Measurements from ENCODE around the gene ASIC4. TPM values are rescaled to one million over a fixed set of nuclear protein-coding genes. Genes with fewer than 3 reads are reported as not detected.

The ASIC4 gene
- total and polyA plus RNA-seq, 2 of the 8 experiments (the other 6 are each of a cell fraction or from before 2014, with no cell fraction given): 0.12 to 0.22 TPM

- FAIRE-seq: no peak
- peaks cover 2% of the 10 kb centered on the region; the same call in 1 of the 2 replicates for H3K79me1 ChIP-seq (ENCODE audit: low read depth, low read length)
- TF ChIP-seq YY1 (IDR thresholded peaks at IDR 0.05; ENCODE audit: low read depth, low read length) (no peak), USF2 (IDR thresholded peaks at IDR 0.05; ENCODE audit: low read length) (no peak)
These were observed 35.3 kb downstream of the ASIC4 start for GRCh38 chr2:219549619-219550018.

More at GRCh38 chr2:219549619-219550018, 35.3 kb downstream of the ASIC4 start:
- Histone ChIP-seq H3K4me1 (replicated peaks in 1 of 4; ENCODE audit: control insufficient read depth in 3 of 4, insufficient read depth in 4 of 4, low read length in 3 of 4) (peaks cover 0 to 16% (median 8%) of the 10 kb centered on the region in 4 experiments; a peak in 6 of 7 replicates), H3K9ac (replicated peaks in 1 of 4; ENCODE audit: extremely low read depth in 1 of 4, low read depth in 3 of 4, low read length in 3 of 4) (no peak overlapping the region), H4K5ac (ENCODE audit: insufficient read length, low read depth, low read length) (no peak overlapping the region), H2BK5ac (ENCODE audit: low read depth, low read length) (no peak overlapping the region), H3K56ac (replicated peaks; ENCODE audit: insufficient read length, low read depth, low read length) (no peak overlapping the region), H3K4me2 (ENCODE audit: insufficient read depth in 1 of 2, low read depth in 2 of 2, low read length in 2 of 2) (no peak overlapping the region), H3K14ac (ENCODE audit: insufficient read length) (no peak overlapping the region), H2BK120ac (replicated peaks; ENCODE audit: low read depth, low read length) (no peak overlapping the region), H3K18ac (ENCODE audit: extremely low read depth, low read length) (no peak overlapping the region), H3K23me2 (ENCODE audit: low read depth, low read length) (peaks cover 19% of the 10 kb centered on the region; the same call in 1 of the 2 replicates), H2BK12ac (ENCODE audit: low read depth, low read length) (no peak overlapping the region), H3K27ac (ENCODE audit: low read depth, low read length) (no peak overlapping the region), H3K9me3 (ENCODE audit: insufficient read depth in 2 of 2, low read depth in 1 of 2, low read length in 1 of 2) (no peaks in the 10 kb centered on the region), H3K27me3 (replicated peaks in 1 of 4; ENCODE audit: control insufficient read depth in 3 of 4, extremely low read depth in 1 of 4, insufficient read depth in 3 of 4, low read length in 3 of 4) (peaks cover 0 to 18% (median 13%) of the 10 kb centered on the region in 4 experiments; a peak in 6 of 7 replicates), H4K91ac (replicated peaks; ENCODE audit: insufficient read length, low read length) (no peak overlapping the region), H3K4me3 (ENCODE audit: extremely low read depth in 1 of 4, insufficient read depth in 2 of 4, low read depth in 3 of 4, low read length in 4 of 4) (no peak overlapping the region), H2BK15ac (ENCODE audit: low read length) (no peak overlapping the region), H4K20me1 (replicated peaks in 1 of 2; ENCODE audit: control insufficient read depth in 1 of 2, insufficient read depth in 2 of 2, low read length in 2 of 2) (peaks cover 3 to 14% of the 10 kb centered on the region in 2 experiments), H4K8ac (ENCODE audit: extremely low read depth, insufficient read depth, low read length) (no peak overlapping the region), H3K23ac (ENCODE audit: insufficient read length) (no peak overlapping the region), H2AK5ac (ENCODE audit: low read depth, low read length) (no peak overlapping the region), H2BK20ac (ENCODE audit: low read length) (no peak overlapping the region), H2AFZ (ENCODE audit: low read length) (no peak overlapping the region), H3K79me2 (ENCODE audit: control insufficient read depth in 1 of 2, insufficient read depth in 2 of 2, low read length in 2 of 2) (no peaks in the 10 kb centered on the region), H3K36me3 (ENCODE audit: control insufficient read depth in 2 of 4, insufficient read depth in 4 of 4, low read length in 3 of 4) (no peaks in the 10 kb centered on the region; a peak in 1 of 8 replicates), H3K4ac (replicated peaks; ENCODE audit: insufficient read length, low read depth, low read length) (no peak overlapping the region)
- no peak for DNase-seq (ENCODE audit: low read depth in 1 of 2, low spot score in 2 of 2)
- ChIA-PET POLR2A (ENCODE audit: partially characterized antibody) (interaction anchor here (1.0 to 3.6 kb wide), 2 partner anchors 9 to 23 kb away, joined by 3 to 21 read pairs; no protein-coding TSS in a partner anchor), CTCF (ENCODE audit: partially characterized antibody) (interaction anchor here (1.0 to 6.4 kb wide), 11 partner anchors 9 to 146 kb away, joined by 3 to 66 read pairs (median 4); partner anchors contain the start of genes INHA and OBSL1)
- WGBS, 2 experiments (ENCODE audit: extremely low coverage in 1 of 2, insufficient coverage in 1 of 2, insufficient read length in 1 of 2, insufficient replicate concordance in 2 of 2, low coverage in 1 of 2, low lambda C conversion rate in 2 of 2, missing lambda C conversion rate in 1 of 2): 95% methylated on average over 9 of the region's 9 CpGs; no CpG with 5 or more reads in 1 of the 2 experiments
